ENCODE results near the gene ASCL3. TPM values are rescaled to one million over a fixed set of nuclear protein-coding genes. Genes with fewer than 3 reads are reported as not detected.

ASCL3 gene
- total RNA-seq, 1 experiment from 2014 or later = not detected

- no peak overlapping the region for H3K4me2 ChIP-seq (ENCODE audit: low read length)
- no peaks in the 10 kb centered on the region for H3K27me3 ChIP-seq (ENCODE audit: low read length)
- no peaks in the 10 kb centered on the region for H3K79me2 ChIP-seq (ENCODE audit: low read length)
- ChIA-PET CTCF (no interaction called here), POLR2A (ENCODE audit: unreplicated experiment) (interaction anchor here (0.6 kb wide), 1 partner anchor 455 kb away, joined by 3 read pairs; the partner anchor contains the start of gene IPO7)
- no peaks in the 10 kb centered on the region for H3K36me3 ChIP-seq (ENCODE audit: low read depth, low read length)
- H3K9ac ChIP-seq (ENCODE audit: low read length) = no peak overlapping the region
- H3K4me3 ChIP-seq (ENCODE audit: low read length) = no peak overlapping the region
- H3K4me1 ChIP-seq (ENCODE audit: insufficient read depth, low read length) = no peaks in the 10 kb centered on the region
- DNase-seq (no peak), ATAC-seq (no peak)
- no peaks in the 10 kb centered on the region for H3K9me3 ChIP-seq (ENCODE audit: low read length)
- H3K9me2 ChIP-seq (replicated peaks; ENCODE audit: low read length) = no peaks in the 10 kb centered on the region
- intact Hi-C loops (cut with micrococcal nuclease) = no loop called here
- BruUV-seq (replicated peaks) = no TSS peak
- TF ChIP-seq EZH2 (IDR thresholded peaks at IDR 0.05; ENCODE audit: low read length, unreplicated experiment) (no peak), EZH2phosphoT487 (IDR thresholded peaks at IDR 0.05; ENCODE audit: borderline replicate concordance, low read length) (no peak), CTCF (conservative IDR thresholded peaks at IDR 0.05; ENCODE audit: low read depth, low read length) (no peak)
- no peaks in the 10 kb centered on the region for H4K20me1 ChIP-seq (ENCODE audit: low read length)
- no peak overlapping the region for H3K27ac ChIP-seq (ENCODE audit: low read length)
- no peak overlapping the region for H2AFZ ChIP-seq (ENCODE audit: low read length)
- no peaks in the 10 kb centered on the region for H3F3A ChIP-seq (ENCODE audit: low read length, unreplicated experiment)
These were observed 13.7 kb downstream of the ASCL3 start for GRCh38 chr11:8928981-8929615.

GRCh38 chr11:8928205-8928604 lies 14.6 kb downstream of the ASCL3 start:
- Histone ChIP-seq H3K4me3 (ENCODE audit: low read length) (no peak overlapping the region), H4K20me1 (ENCODE audit: low read length) (no peaks in the 10 kb centered on the region), H3K27me3 (ENCODE audit: low read length) (no peaks in the 10 kb centered on the region), H3K4me1 (ENCODE audit: insufficient read depth, low read length) (no peaks in the 10 kb centered on the region), H3K27ac (ENCODE audit: low read length) (no peak overlapping the region), H3K4me2 (ENCODE audit: low read length) (no peak overlapping the region), H3K79me2 (ENCODE audit: low read length) (no peaks in the 10 kb centered on the region), H2AFZ (ENCODE audit: low read length) (no peak overlapping the region), H3K9me3 (ENCODE audit: low read length) (no peaks in the 10 kb centered on the region), H3F3A (ENCODE audit: low read length, unreplicated experiment) (no peaks in the 10 kb centered on the region), H3K36me3 (ENCODE audit: low read depth, low read length) (no peaks in the 10 kb centered on the region), H3K9ac (ENCODE audit: low read length) (no peak overlapping the region), H3K9me2 (replicated peaks; ENCODE audit: low read length) (no peaks in the 10 kb centered on the region)
- DNase-seq (no peak), ATAC-seq (no peak)
- ChIA-PET POLR2A (ENCODE audit: unreplicated experiment) (no interaction called here), CTCF (no interaction called here)
- TF ChIP-seq CTCF (conservative IDR thresholded peaks at IDR 0.05; ENCODE audit: low read depth, low read length) (no peak), EZH2phosphoT487 (IDR thresholded peaks at IDR 0.05; ENCODE audit: borderline replicate concordance, low read length) (no peak), EZH2 (IDR thresholded peaks at IDR 0.05; ENCODE audit: low read length, unreplicated experiment) (no peak)
- BruUV-seq (replicated peaks) = no TSS peak
- intact Hi-C loops (cut with micrococcal nuclease) = no loop called here

- CTCF ChIA-PET = no interaction called here
- Histone ChIP-seq H3K9me2 (replicated peaks; ENCODE audit: low read length) (no peaks in the 10 kb centered on the region), H2AFZ (ENCODE audit: low read length) (no peak overlapping the region), H3F3A (ENCODE audit: low read length, unreplicated experiment) (no peaks in the 10 kb centered on the region), H3K4me3 (ENCODE audit: low read length) (no peak overlapping the region), H3K36me3 (ENCODE audit: low read depth, low read length) (no peaks in the 10 kb centered on the region), H3K9ac (ENCODE audit: low read length) (no peak overlapping the region), H4K20me1 (ENCODE audit: low read length) (no peaks in the 10 kb centered on the region), H3K4me2 (ENCODE audit: low read length) (no peak overlapping the region), H3K4me1 (ENCODE audit: insufficient read depth, low read length) (no peaks in the 10 kb centered on the region), H3K9me3 (ENCODE audit: low read length) (no peaks in the 10 kb centered on the region), H3K27me3 (ENCODE audit: low read length) (no peaks in the 10 kb centered on the region), H3K27ac (ENCODE audit: low read length) (no peak overlapping the region), H3K79me2 (ENCODE audit: low read length) (no peaks in the 10 kb centered on the region)
- intact Hi-C loops (cut with micrococcal nuclease) = no loop called here
- BruUV-seq (replicated peaks) = no TSS peak
- POLR2A ChIA-PET (ENCODE audit: unreplicated experiment) = no interaction called here
- DNase-seq = no peak
- no peak for ATAC-seq
- TF ChIP-seq EZH2phosphoT487 (IDR thresholded peaks at IDR 0.05; ENCODE audit: borderline replicate concordance, low read length) = no peak
- no peak for TF ChIP-seq EZH2 (IDR thresholded peaks at IDR 0.05; ENCODE audit: low read length, unreplicated experiment)
- no peak for TF ChIP-seq CTCF (conservative IDR thresholded peaks at IDR 0.05; ENCODE audit: low read depth, low read length)
These were observed 15.6 kb downstream of the ASCL3 start for GRCh38 chr11:8927233-8927632.

Measured in PC-3 (cell line).